Measurements from ENCODE around the gene MCTP2.

MCTP2 gene

GRCh38 chr15:94279736-94280135 lies 48.4 kb downstream of the MCTP2 start:
- no peaks in the 10 kb centered on the region for H3K9me3 ChIP-seq (ENCODE audit: control insufficient read depth, insufficient read depth, low read depth, low read length)
- H3K4me3 ChIP-seq (ENCODE audit: low read depth, low read length), result no peak overlapping the region
- no peak overlapping the region for H3K27ac ChIP-seq (ENCODE audit: extremely low read depth, low read depth, low read length)
- peaks cover 15% of the 10 kb centered on the region for H3K4me1 ChIP-seq (ENCODE audit: control insufficient read depth, insufficient read depth, low read length)
- CTCF ChIA-PET, result no interaction called here
- TF ChIP-seq ZNF175 (tag by site-specific recombination; IDR thresholded peaks at IDR 0.05), result no peak
- TF ChIP-seq ZNF423 (tag by site-specific recombination; IDR thresholded peaks at IDR 0.05), result no peak
- no peak for TF ChIP-seq PRDM10 (tag by site-specific recombination; IDR thresholded peaks at IDR 0.05)
- TF ChIP-seq KLF9 (tag by site-specific recombination; IDR thresholded peaks at IDR 0.05; ENCODE audit: low read depth), result no peak
- no peak for TF ChIP-seq ZSCAN23 (tag by site-specific recombination; IDR thresholded peaks at IDR 0.05)
- no peak for TF ChIP-seq ZNF830 (tag by site-specific recombination; IDR thresholded peaks at IDR 0.05; ENCODE audit: low read depth)
- TF ChIP-seq SCRT1 (tag by site-specific recombination; IDR thresholded peaks at IDR 0.05; ENCODE audit: borderline replicate concordance), result no peak
- no peak for TF ChIP-seq ZNF529 (tag by site-specific recombination; IDR thresholded peaks at IDR 0.05; ENCODE audit: insufficient replicate concordance)
- TF ChIP-seq ZNF692 (tag by site-specific recombination; IDR thresholded peaks at IDR 0.05), result no peak
- no peak for TF ChIP-seq ZSCAN4 (tag by site-specific recombination; IDR thresholded peaks at IDR 0.05)
- TF ChIP-seq HIC1 (tag by site-specific recombination; IDR thresholded peaks at IDR 0.05), result no peak
- TF ChIP-seq ZNF561 (tag by site-specific recombination; IDR thresholded peaks at IDR 0.05; ENCODE audit: borderline replicate concordance), result no peak
- TF ChIP-seq ZNF585B (tag by site-specific recombination; IDR thresholded peaks at IDR 0.05), result no peak
- no peak for TF ChIP-seq ZNF514 (tag by site-specific recombination; IDR thresholded peaks at IDR 0.05)
- TF ChIP-seq ZNF18 (tag by site-specific recombination; IDR thresholded peaks at IDR 0.05), result no peak
- no peak for TF ChIP-seq ZNF768 (tag by site-specific recombination; IDR thresholded peaks at IDR 0.05)
- no peak for TF ChIP-seq SP7 (tag by site-specific recombination; IDR thresholded peaks at IDR 0.05)
- no peak for TF ChIP-seq ZNF138 (tag by site-specific recombination; IDR thresholded peaks at IDR 0.05; ENCODE audit: borderline replicate concordance)
- no peak for TF ChIP-seq ZNF791 (tag by site-specific recombination; IDR thresholded peaks at IDR 0.05)
- TF ChIP-seq ZFP3 (tag by site-specific recombination; IDR thresholded peaks at IDR 0.05; ENCODE audit: low read depth), result no peak
- POLR2A ChIA-PET, result no interaction called here
- no peaks in the 10 kb centered on the region for H3K36me3 ChIP-seq (ENCODE audit: control insufficient read depth in 2 of 2, insufficient read depth in 1 of 2, low read length in 2 of 2)
